HG02759 (cell line): ENCODE data around the gene ANO4.
"Not testable (repeated sequence)": the region's sequence is repeated elsewhere in the genome, so short reads cannot be mapped to it uniquely, and the experiment has no call there.

Experiments
- ATAC-seq: cut with Tn5 transposase; IDR thresholded peaks from one replicate; pipeline ENCODE4 v1.9.1; 2021; ENCODE audit warnings: mild to moderate bottlenecking, moderate library complexity; ENCODE audit not compliant: unreplicated experiment

The ANO4 gene

DNA sequence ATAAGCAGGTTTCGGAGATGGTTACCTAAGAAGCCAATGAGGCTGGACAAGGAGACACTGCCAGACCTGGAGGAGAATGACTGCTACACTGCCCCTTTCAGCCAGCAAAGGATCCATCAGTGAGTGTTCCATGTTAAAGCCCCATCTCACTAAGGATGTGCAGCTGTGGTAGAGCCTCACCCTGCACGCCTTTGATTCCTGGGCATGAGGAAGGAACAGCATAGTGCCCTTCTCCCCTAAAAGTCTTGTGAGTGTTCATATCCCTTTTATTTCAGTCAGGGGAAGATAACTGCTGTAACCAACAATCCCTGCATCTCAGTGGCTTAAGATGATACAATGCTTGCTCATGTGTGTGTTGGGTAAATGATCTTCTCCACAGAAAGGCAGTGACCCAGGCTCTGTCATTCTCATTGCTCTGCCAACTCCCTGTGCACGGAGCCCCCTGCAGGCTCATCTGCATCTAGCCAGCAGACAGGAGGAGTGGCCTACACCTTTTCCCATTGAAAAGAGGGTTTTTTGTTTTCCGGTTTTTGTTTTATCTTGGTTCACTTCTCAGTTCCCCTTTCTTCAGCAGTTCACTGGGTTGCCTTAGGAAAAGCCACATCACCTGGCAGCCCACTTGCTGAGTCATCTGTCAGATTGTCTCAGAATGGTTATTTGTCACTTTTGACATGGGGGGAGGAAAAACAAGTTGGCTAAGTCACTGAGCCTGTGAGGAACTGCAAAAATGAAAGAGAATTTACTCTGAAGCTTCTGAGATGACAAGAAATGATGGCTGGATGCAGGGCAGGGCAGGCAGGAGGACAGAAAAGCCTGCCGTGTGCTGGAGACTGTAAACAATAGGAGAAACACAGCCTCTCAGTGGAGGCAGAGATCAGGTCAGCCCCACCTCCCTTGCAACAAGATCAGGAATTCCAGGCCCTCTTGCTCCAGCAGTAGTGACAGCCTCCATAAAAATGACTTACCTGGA is 193.3 kb downstream of the ANO4 start:
- peak; percentile 95 for ATAC-seq

- ATAC-seq = not testable (repeated sequence)
Observed at GRCh38 chr12:100989509-100989908, 194.9 kb downstream of the ANO4 start.

DNA sequence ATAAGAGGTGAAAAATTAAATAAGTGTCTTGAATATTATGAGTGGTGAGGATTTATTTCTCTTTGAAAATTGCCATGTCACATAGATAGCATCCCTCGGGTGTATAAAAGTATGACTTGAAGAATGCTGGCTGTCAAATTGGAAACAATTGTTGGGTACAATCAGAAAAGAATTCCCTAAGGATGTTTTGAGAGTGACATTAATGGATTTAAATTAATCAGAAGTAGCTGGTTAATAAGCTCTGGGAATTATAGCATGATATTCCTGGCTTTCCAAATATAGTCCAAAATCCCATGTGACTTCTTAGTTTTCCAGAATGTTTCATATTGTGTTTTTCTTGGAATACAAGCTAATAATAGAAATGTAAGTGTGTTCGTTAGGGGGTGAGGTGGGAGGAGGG is 196.5 kb downstream of the ANO4 start:
- ATAC-seq = no peak

GRCh38 chr12:100992194-100992593 is 197.6 kb downstream of the ANO4 start:
- ATAC-seq = no peak

DNA sequence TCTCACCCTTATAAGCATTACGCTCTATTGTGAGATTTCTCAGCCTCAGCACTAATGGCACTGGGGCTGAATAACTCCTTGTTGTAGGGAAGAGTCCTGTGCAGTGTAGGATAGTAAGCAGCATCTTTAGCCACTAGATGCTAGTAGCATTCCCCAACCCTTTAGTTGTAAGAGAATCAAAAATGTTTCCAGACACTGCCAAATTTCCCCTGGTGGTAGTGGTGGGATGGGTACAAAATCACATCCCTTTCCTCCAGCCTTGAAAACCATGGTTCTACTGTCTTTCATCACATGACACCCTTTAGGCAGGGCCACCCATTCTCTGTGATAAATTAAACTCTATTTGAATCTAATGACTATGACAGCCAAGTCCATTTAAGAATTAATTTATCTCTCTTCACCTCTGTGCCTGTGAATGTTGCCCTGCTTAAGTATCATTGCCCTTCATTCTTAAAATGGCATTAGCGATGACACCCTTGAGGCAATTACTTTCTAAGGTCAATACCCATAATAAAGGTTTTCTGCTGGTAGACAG is 199.4 kb downstream of the ANO4 start:
- ATAC-seq = no peak

- peak; percentile 62 for ATAC-seq
Observed at GRCh38 chr12:100995201-100995600, 200.6 kb downstream of the ANO4 start.

DNA sequence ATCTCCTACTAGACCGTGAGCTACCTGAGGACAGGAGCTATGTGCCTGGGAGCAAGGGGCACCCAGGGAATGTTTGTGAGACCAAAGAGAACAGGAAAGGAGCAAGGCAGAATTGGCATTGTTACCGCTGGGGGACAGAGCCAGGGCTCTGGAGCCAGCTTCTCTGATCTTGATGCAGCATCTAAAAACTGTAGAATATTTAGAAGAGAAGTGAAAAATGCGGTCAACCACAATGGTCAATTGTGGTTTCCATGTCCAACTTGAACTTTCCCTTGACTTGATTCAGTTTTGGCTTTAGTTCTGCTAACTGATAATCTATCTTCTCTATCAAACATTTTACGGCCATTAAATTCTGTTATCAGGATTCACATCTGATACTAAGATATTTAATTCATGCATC is 201.2 kb downstream of the ANO4 start:
- peak; percentile 84 for ATAC-seq

DNA sequence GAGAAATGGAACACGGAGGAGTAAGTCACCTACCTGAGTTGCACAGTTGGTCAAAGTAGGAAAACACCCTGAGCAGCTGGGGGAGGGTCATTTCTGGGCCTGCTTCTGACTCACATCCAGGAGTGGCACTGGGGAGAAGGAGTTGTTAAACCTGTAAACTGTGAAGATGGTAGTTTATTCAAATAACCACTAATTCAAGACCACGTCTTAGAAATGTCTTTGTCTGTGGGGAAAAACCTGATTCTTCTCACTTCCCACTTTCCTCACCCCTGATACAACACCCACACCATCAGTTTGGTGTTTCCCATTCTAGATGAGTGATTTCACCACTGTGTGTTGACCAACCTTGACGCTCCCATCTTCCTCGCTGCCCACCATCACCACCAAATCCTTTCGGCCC is 207.1 kb downstream of the ANO4 start:
- peak; percentile 81 for ATAC-seq

GRCh38 chr12:101002696-101003419 is 208.3 kb downstream of the ANO4 start:
- ATAC-seq = no peak

DNA sequence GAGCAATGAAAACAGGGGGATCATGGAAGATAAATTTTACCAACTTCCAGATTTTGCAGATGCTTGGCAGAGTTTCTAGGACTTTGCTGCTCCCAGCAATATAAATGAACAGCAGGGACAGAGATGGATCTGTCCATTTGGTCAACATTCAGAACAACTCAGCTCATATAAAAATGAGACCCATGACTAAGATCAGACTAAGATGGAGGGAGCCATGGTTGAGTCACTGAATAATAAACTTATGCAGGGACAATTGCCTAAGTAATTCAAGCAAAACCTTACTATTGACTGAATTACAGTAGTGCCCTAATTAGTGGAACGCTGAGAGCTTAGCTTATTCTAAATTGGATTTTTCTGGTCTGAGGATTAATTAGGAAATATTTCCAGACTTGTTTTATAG is 210.3 kb downstream of the ANO4 start:
- ATAC-seq = no peak

DNA sequence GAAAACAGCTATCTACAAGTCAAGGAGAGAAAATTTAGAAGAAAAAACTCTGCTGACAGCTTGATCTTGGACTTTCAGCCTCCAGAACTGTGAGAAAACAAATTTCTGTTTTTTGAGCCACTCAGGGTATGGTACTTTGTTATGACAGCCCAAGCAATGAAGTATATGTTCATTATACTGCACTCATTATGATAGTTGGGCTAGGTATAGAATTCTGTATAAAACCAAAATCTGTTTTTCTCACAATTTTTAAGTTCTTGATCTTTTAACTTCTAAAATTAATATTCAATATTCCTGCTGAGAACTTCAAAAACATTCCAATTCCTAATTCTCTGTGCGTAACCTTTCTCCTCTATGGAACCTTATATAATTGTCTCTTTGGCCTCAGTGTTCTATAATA is 214.7 kb downstream of the ANO4 start:
- no peak for ATAC-seq

GRCh38 chr12:101010896-101011295 is 216.3 kb downstream of the ANO4 start:
- no peak for ATAC-seq

GRCh38 chr12:101013993-101014392 is 219.4 kb downstream of the ANO4 start:
- no peak for ATAC-seq

GRCh38 chr12:101015044-101015443 is 220.5 kb downstream of the ANO4 start:
- ATAC-seq = no peak

- ATAC-seq = no peak
Observed at GRCh38 chr12:101018540-101018939, 224.0 kb downstream of the ANO4 start.

- no peak for ATAC-seq
Observed at GRCh38 chr12:101019201-101019600, 224.6 kb downstream of the ANO4 start.

GRCh38 chr12:101019667-101020066 is 225.1 kb downstream of the ANO4 start:
- no peak for ATAC-seq

GRCh38 chr12:101021442-101021841 is 226.9 kb downstream of the ANO4 start:
- ATAC-seq = no peak

DNA sequence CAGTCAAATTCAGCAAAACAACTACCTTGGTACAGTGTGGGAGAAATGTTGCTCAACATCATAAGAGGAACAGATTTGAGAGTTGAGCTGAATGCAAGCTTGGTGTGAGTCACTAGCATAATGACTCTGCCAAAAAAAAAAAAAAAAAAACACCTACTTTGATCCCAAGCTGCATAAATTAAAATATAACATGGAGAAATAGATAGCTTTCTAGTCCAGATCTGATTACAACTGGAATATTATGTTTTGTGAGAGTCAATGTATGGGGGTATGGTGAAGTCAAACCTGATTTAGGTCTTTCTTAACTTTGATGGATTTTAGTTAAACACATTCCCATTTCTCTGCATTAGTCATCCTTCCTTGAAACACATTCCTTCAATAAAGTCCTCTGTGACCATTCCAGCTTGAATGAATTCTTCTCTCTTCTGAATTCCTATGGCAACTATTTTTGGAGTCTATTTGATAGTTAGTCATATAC is 227.4 kb downstream of the ANO4 start:
- no peak for ATAC-seq

GRCh38 chr12:101027200-101027599 is 232.6 kb downstream of the ANO4 start:
- ATAC-seq = no peak

DNA sequence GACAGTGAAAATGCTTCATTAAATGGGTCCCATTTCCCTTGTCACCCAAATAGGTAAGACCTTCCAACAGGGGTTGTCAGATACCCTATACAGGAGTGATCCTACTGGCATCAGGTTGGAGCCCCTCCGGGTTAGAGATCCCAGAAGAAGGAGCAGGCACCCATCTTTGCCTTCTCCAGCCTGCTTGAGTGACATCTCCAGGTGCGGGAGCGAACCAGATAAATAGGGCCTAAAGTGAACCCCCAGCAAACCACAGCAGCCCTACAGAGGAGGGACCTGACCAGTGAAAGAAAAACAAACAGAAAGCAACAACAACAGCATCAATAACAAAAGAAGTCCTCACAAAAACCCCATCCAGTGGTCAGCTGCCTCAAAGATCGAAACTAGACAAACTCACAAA is 233.2 kb downstream of the ANO4 start:
- no peak for ATAC-seq
